HepG2 (cell line): ENCODE results near the gene SLC4A7. TPM values are rescaled to one million over a fixed set of nuclear protein-coding genes. Genes with fewer than 3 reads are reported as not detected.

Experiments
- ATAC-seq: fragments of 200-7000 bp; cut with Tn5 transposase; 3 replicates; pipeline ENCODE4 v1.9.1; 2020; ENCODE audit warnings: mild to moderate bottlenecking, moderate library complexity
- BruUV-seq: library from RNA; stranded (reverse); fragments of 400-500 nt; replicated peaks from 2 replicates; lab custom pipeline; 2021; lab: Mats Ljungman, UMichigan
- CTCF ChIA-PET: fragments of 300-600 bp; formaldehyde crosslinking; extraction: SDS; loops from one replicate; lab custom pipeline; 2021; ENCODE audit warnings: low total read pairs, inconsistent platforms, low intra/inter-chr PET ratio; lab: Yijun Ruan, JAX
- POLR2A ChIA-PET: fragments of 350-600 bp; sonication (Branson Sonifier 250); formaldehyde crosslinking; loops from one replicate; lab custom pipeline; 2020; ENCODE audit warnings: antibody characterized with exemption, inconsistent platforms; lab: Yijun Ruan, JAX
- DNase-seq: peaks from one replicate; pipeline ENCODE4 v3.0.0-alpha.2; 2015; ENCODE audit warnings: low spot score
- FAIRE-seq: peaks from 3 replicates; lab custom pipeline; 2011; peaks lifted over from hg19 to GRCh38; lab: Jason Lieb, UNC
- H2AFZ ChIP-seq: one replicate; pipeline ENCODE4 v1.6.1; 2011; ENCODE audit warnings: low read length, inconsistent platforms
- H3K27ac ChIP-seq: fragments of 300-600 bp; 3 replicates; pipeline ENCODE4 v1.8.0; 2011; ENCODE audit warnings: mixed run types, mild to moderate bottlenecking, mixed read lengths, low read length, inconsistent platforms; ENCODE audit not compliant: insufficient read depth; ENCODE audit errors: extremely low read length
- H3K27me3 ChIP-seq, 2 experiments: fragments of 200-600 bp in 1 of 2; 2 replicates in 1 of 2; 3 replicates in 1 of 2; pipeline versions ENCODE4 v1.6.0 to v1.8.0; 2011; ENCODE audit warnings: low read length in 2 of 2, mild to moderate bottlenecking in 2 of 2, moderate library complexity in 2 of 2, inconsistent platforms in 1 of 2; ENCODE audit not compliant: insufficient read depth in 2 of 2, control insufficient read depth in 1 of 2
- H3K36me3 ChIP-seq, 2 experiments: fragments of 200-600 bp in 1 of 2; replicated peaks in 1 of 2; 2 replicates in 1 of 2; 3 replicates in 1 of 2; pipeline versions ENCODE4 v1.5.1 to v1.8.0; 2011; ENCODE audit warnings: low read length in 2 of 2, inconsistent platforms in 1 of 2; ENCODE audit not compliant: insufficient read depth in 2 of 2, control insufficient read depth in 1 of 2
- H3K4me1 ChIP-seq: 2 replicates; pipeline ENCODE4 v1.5.1; 2012; ENCODE audit warnings: low read length, inconsistent platforms; ENCODE audit not compliant: insufficient read depth
- H3K4me2 ChIP-seq: 2 replicates; pipeline ENCODE4 v1.6.0; 2011; ENCODE audit warnings: low read depth, low read length, inconsistent platforms
- H3K4me3 ChIP-seq, 3 experiments: fragments of 200-600 bp in 1 of 3; sonication (generic), shearing (Covaris generic) in 1 of 3; replicated peaks in 1 of 3; 2 replicates each; pipeline ENCODE4 v1.5.1; 2011 to 2016; ENCODE audit warnings: low read length in 3 of 3, inconsistent platforms in 2 of 3, low read depth in 2 of 3, mild to moderate bottlenecking in 2 of 3, control low read depth in 1 of 3, mixed read lengths in 1 of 3; ENCODE audit not compliant: insufficient read depth in 1 of 3
- H3K79me2 ChIP-seq: one replicate; pipeline ENCODE4 v1.6.1; 2011; ENCODE audit warnings: low read length, inconsistent platforms; ENCODE audit not compliant: insufficient read depth
- H3K9ac ChIP-seq: 2 replicates; pipeline ENCODE4 v1.6.0; 2011; ENCODE audit warnings: mild to moderate bottlenecking, low read depth, low read length, inconsistent platforms; ENCODE audit not compliant: insufficient read depth
- H3K9me3 ChIP-seq: 2 replicates; pipeline ENCODE4 v1.5.1; 2012; ENCODE audit warnings: mild to moderate bottlenecking, low read length
- H4K20me1 ChIP-seq: 2 replicates; pipeline ENCODE4 v1.6.0; 2011; ENCODE audit warnings: inconsistent platforms, mild to moderate bottlenecking, low read length, moderate library complexity; ENCODE audit not compliant: insufficient read depth
- AGO2 ChIP-seq: fragments of 200-400 bp; formaldehyde crosslinking; optimal IDR thresholded peaks from 2 replicates; pipeline ENCODE3; 2017; ENCODE audit warnings: mild to moderate bottlenecking, low read depth, low read length, moderate library complexity
- ATF7 ChIP-seq, 2 experiments: fragments of 450-650 bp in 1 of 2; sonication (generic) in 1 of 2; formaldehyde crosslinking in 1 of 2; IDR thresholded peaks; 2 replicates each; pipeline versions ENCODE4 v1.4.0 to v1.6.1; 2016 to 2020; ENCODE audit warnings: antibody characterized with exemption in 1 of 2, mild to moderate bottlenecking in 1 of 2, missing genetic modification reagents in 1 of 2
- CEBPB ChIP-seq: IDR thresholded peaks from 2 replicates; pipeline ENCODE4 v1.6.1; 2011; ENCODE audit warnings: low read depth, low read length, improper control_type of control experiment, borderline replicate concordance
- CENPX ChIP-seq: sonication (generic); formaldehyde crosslinking; IDR thresholded peaks from 2 replicates; pipeline ENCODE4 v1.9.0; 2021; ENCODE audit warnings: mild to moderate bottlenecking, missing genetic modification reagents, moderate library complexity
- FOSL2 ChIP-seq: sonication (generic); formaldehyde crosslinking; IDR thresholded peaks from 2 replicates; pipeline ENCODE4 v1.4.0; 2020; ENCODE audit warnings: missing genetic modification reagents
- GABPA ChIP-seq, 2 experiments: IDR thresholded peaks; 2 replicates each; pipeline ENCODE4 v1.6.1; 2011 to 2016; ENCODE audit warnings: low read depth in 2 of 2, low read length in 1 of 2, missing biosample characterization in 1 of 2, missing genetic modification characterization in 1 of 2
- NRL ChIP-seq: sonication (generic); formaldehyde crosslinking; IDR thresholded peaks from 2 replicates; pipeline ENCODE4 v1.5.0; 2020; ENCODE audit warnings: missing genetic modification reagents, mild to moderate bottlenecking, moderate library complexity, borderline replicate concordance
- ZNF329 ChIP-seq: sonication (generic); formaldehyde crosslinking; IDR thresholded peaks from 2 replicates; pipeline ENCODE4 v1.9.0; 2021; ENCODE audit warnings: low read depth, mild to moderate bottlenecking, missing genetic modification reagents
- ZNF484 ChIP-seq: sonication (generic); formaldehyde crosslinking; IDR thresholded peaks from 2 replicates; pipeline ENCODE4 v1.5.1; 2020; ENCODE audit warnings: mild to moderate bottlenecking, low read depth, missing genetic modification reagents, borderline replicate concordance
- WGBS: methylation state at CpG from one replicate; pipeline ENCODE4 v1.1.6; 2017; ENCODE audit warnings: low lambda C conversion rate; 5-methylcytosine and 5-hydroxymethylcytosine counted together
- in situ Hi-C: cut with HindIII; loops from 2 replicates; pipeline ENCODE4 v1.10.0; 2017; ENCODE audit warnings: low pct_unique_long_range_greater_than_20kb; ENCODE audit not compliant: extremely low pct_ligation_motif_present
- intact Hi-C: fragments of 100-400 bp; cut with micrococcal nuclease; formaldehyde crosslinking; loops from one replicate; pipeline ENCODE4 v1.10.0; 2022; ENCODE audit not compliant: unreplicated experiment
- polyA plus RNA-seq, 8 experiments: library from polyadenylated mRNA; depleted of rRNA in 3 of 8; stranded (reverse) in 7 of 8; unstranded in 1 of 8; fragments of >200 nt; fragmentation: Illumina TruSeq in 4 of 8; extraction: Trizol in 4 of 8; gene quantifications; 2 replicates each; pipeline versions ENCODE4 v1.2.1 to v1.2.3, GENCODE V29; 2011 to 2016; ENCODE audit warnings: low read depth in 4 of 8, missing spikeins in 1 of 8, mixed read lengths in 1 of 8; ENCODE audit not compliant: insufficient read depth in 1 of 8
- total RNA-seq, 5 experiments: library from RNA; depleted of rRNA; stranded (reverse); fragments of >200 nt; fragmentation: Illumina TruSeq; extraction: Trizol; gene quantifications; 2 replicates each; pipeline ENCODE4 v1.2.3, GENCODE V29; 2016; ENCODE audit warnings: low read depth in 1 of 5
- TF ChIP-seq, protein P1 (sequence below): sonication (generic); formaldehyde crosslinking; IDR thresholded peaks from 2 replicates; pipeline ENCODE4 v1.9.0; 2021; ENCODE audit warnings: missing genetic modification reagents, borderline replicate concordance

The SLC4A7 gene
- total and polyA plus RNA-seq, 2 of the 13 experiments (the other 11 are each of a cell fraction or from before 2014, with no cell fraction given), result 16.4 to 43.8 TPM

DNA sequence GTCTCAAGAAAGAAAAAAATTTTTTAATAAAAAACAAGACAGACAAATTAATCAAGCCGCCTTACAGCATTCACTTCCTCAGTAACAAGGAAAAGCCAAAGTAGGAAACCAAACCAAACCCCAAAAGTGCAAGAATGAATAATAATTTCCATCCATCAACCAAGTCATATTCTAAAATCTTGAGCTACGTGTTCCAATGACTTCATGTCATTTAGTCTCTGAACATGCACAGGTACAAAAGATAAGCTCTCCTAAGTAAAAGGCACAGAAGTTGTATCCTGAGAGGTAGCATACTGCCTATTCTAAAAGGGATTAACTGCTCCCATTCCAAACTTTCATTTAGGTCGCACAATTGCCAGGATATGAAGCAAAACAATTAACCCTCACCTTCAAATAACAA is 29.7 kb downstream of the SLC4A7 start:
- CTCF ChIA-PET, result no interaction called here
- FAIRE-seq, result no peak

More for the DNA sequence above, 29.7 kb downstream of the SLC4A7 start:
- Histone ChIP-seq H3K27me3 (no peaks in the 10 kb centered on the region), H3K4me1 (peaks cover 70% of the 10 kb centered on the region), H4K20me1 (0 out of 2 replicates have a peak, but pooled peaks cover 3% of the 10 kb centered on the region), H2AFZ (no peak overlapping the region), H3K27ac (no peak overlapping the region), H3K79me2 (peaks cover 60% of the 10 kb centered on the region), H3K4me3 (no peak overlapping the region), H3K9me3 (no peaks in the 10 kb centered on the region), H3K4me2 (no peak overlapping the region), H3K36me3 (no peaks in the 10 kb centered on the region; a peak in 1 of 5 replicates), H3K9ac (no peak overlapping the region)
- DNase-seq, result no peak
- in situ Hi-C loops (loop anchor here (25.0 kb wide), 1 partner anchor 317 kb away; no protein-coding TSS in a partner anchor), intact Hi-C loops (no loop called here)
- no peak for ATAC-seq
- WGBS, result 94% methylated on average over 3 of the region's 3 CpGs
- no TSS peak for BruUV-seq
- POLR2A ChIA-PET, result no interaction called here
- TF ChIP-seq NRL (CRISPR knock-in tag) (no peak), ZNF329 (no peak), CENPX (no peak), FOSL2 (CRISPR knock-in tag) (no peak), CEBPB (no peak), ZNF484 (CRISPR knock-in tag) (no peak), GABPA (IDR thresholded peaks at IDR 0.05; ENCODE audit: low read depth, low read length) (no peak), GABPA (CRISPR knock-in tag; IDR thresholded peaks at IDR 0.05; ENCODE audit: low read depth) (no peak), ATF7 (IDR thresholded peaks at IDR 0.05) (no peak), ATF7 (CRISPR knock-in tag; IDR thresholded peaks at IDR 0.05) (no peak), AGO2 (no peak)
- TF ChIP-seq, protein P1, sequence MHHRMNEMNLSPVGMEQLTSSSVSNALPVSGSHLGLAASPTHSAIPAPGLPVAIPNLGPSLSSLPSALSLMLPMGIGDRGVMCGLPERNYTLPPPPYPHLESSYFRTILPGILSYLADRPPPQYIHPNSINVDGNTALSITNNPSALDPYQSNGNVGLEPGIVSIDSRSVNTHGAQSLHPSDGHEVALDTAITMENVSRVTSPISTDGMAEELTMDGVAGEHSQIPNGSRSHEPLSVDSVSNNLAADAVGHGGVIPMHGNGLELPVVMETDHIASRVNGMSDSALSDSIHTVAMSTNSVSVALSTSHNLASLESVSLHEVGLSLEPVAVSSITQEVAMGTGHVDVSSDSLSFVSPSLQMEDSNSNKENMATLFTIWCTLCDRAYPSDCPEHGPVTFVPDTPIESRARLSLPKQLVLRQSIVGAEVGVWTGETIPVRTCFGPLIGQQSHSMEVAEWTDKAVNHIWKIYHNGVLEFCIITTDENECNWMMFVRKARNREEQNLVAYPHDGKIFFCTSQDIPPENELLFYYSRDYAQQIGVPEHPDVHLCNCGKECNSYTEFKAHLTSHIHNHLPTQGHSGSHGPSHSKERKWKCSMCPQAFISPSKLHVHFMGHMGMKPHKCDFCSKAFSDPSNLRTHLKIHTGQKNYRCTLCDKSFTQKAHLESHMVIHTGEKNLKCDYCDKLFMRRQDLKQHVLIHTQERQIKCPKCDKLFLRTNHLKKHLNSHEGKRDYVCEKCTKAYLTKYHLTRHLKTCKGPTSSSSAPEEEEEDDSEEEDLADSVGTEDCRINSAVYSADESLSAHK, result no peak
